Lower leg skin (tissue), 3 donors: Measurements from ENCODE around the gene E2F7.

ENCODE experiments used
- CTCF ChIP-seq, 3 donors: fragments of 450-650 bp; IDR thresholded peaks; one replicate each; pipeline ENCODE4 v1.5.1; 2016; ENCODE audit warnings: antibody characterized with exemption in 3 of 3, mild to moderate bottlenecking in 3 of 3, moderate library complexity in 2 of 3
- POLR2A ChIP-seq, 2 donors: fragments of 450-650 bp; IDR thresholded peaks; one replicate each; pipeline ENCODE4 v1.6.1; 2016 to 2017; ENCODE audit warnings: antibody characterized with exemption in 2 of 2, mild to moderate bottlenecking in 1 of 2, moderate library complexity in 1 of 2

GRCh38 chr12:77033658-77034536 is 31.5 kb downstream of the E2F7 start:
- TF ChIP-seq CTCF (IDR thresholded peaks at IDR 0.05) (no peak), POLR2A (IDR thresholded peaks at IDR 0.05) (no peak)
